ENCODE results near the gene UPK3A.

DNA sequence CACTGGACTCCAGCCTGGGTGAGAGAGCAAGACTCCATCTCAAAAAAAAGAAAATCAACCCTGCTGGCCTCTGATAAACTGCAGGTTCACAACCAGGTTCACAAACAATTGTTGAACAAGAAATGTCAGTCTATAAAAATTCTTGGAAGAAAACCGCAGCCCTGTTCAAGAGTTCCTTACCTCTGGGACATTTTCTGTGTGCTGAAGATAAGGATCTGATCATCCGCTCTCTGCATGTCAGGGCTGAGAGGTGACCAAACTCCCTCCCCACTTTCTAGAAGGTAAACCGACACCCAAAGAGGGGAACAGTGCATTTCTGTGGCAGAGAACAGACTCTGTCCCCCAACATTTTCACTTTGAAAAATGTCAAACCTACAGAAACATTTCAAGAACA, 4.2 kb upstream of the UPK3A start:
- TF ChIP-seq POLR2AphosphoS5 (IDR thresholded peaks at IDR 0.05; ENCODE audit: borderline replicate concordance, low read depth, low read length) (no peak), EZH2 (IDR thresholded peaks at IDR 0.05) (no peak), FOXP2 (optimal IDR thresholded peaks at IDR 0.05; ENCODE audit: control extremely low read depth, extremely low read length, insufficient read depth) (no peak)
